Iris pigment epithelial cell (primary cell): Measurements from ENCODE around the gene TCF7L1.

Experiments used
- DNase-seq: peaks from one replicate; pipeline ENCODE4 v3.0.0-alpha.2; 2011; ENCODE audit warnings: low read depth

TCF7L1 gene

DNA sequence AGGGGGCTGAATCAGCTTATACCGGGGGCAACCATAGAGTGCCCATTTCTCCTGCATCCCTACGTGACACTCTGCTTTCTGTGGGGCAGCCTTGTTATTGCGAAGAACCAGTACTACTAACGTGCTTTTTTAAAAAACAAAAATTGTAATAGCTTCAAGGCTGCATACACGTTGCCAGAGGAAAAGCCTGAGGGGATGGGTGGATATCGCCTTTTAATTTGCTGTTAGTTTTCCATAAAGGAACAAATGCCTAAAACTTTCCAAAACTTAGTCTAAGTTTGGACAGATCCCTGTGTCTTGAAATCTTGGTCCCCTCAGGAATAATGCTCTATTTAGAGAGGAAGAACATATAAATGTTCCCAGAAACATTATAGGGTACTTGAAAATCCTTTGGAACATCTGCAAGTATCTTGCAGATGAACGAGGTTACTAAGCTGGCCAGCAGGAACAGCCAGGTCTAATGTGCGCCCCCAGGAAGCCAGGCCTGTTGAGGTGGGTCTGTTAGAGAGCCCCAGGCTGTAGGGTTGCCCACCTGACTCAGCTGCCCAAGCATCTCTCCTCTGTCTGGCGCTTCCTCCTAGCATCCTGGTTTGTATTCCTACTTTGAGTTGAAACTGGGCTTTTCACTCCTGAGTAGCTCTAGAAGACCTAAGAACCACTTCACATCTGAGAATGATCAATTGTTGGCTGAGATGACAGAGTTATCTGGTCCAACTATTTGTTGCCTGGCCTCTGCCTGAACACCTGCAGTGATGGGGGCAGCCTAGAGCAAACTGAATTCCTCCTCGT is 97.7 kb downstream of the TCF7L1 start:
- DNase-seq = no peak

DNA sequence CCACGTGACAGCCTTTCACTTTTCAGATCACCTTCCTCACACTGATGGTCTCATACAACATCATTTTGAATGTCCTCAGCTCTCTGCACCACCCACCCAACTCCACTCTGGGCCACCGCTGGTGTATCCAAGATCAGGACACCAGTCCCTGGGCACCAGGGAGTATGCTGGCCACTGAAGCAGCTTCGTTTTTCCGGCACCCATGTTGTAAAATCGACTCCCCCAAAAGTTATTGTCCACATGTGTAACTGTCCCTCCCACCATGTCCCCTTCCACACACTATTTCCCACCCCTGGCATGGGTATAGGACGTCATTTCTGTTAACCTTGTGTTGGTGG is 98.2 kb downstream of the TCF7L1 start:
- no peak for DNase-seq

DNA sequence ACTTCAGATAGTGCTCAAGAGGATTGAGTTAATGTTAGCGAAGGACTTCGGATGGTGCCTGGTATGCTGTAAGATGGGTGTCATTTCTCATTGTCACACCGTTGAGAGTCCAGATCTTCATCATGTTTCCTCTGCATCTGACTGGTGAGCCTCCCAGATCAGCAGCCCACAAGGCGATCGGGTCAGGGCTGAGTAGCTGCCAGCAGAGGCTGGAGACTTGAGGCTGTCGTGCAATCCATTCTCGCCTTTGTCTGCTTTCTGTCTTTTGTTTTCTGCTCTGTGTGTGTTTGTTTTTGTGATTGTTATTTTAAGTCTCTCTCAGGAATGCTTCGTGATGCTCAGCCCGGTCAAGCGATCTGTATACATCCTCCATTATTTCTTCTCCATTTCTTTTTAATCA is 98.8 kb downstream of the TCF7L1 start:
- DNase-seq = no peak

DNA sequence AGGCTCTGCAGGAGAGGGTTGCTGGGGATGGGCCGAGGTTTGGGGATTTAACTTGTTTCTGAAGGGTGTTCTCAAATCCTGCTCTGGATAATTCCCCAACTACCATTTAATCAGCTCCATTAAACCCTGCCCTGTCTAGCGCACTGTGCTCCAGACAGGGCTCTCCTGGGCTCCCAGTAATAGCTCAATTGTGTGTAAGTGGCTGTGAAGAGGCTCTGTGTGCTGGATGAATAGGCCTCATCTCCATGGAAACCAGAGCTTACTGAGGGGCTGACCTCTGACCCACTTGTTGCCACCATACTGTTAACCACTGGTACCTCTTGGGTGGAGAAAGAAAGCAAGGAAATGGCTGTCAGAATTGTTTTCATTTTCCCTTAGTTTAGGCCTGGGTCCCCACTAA is 101.7 kb downstream of the TCF7L1 start:
- DNase-seq = no peak

DNA sequence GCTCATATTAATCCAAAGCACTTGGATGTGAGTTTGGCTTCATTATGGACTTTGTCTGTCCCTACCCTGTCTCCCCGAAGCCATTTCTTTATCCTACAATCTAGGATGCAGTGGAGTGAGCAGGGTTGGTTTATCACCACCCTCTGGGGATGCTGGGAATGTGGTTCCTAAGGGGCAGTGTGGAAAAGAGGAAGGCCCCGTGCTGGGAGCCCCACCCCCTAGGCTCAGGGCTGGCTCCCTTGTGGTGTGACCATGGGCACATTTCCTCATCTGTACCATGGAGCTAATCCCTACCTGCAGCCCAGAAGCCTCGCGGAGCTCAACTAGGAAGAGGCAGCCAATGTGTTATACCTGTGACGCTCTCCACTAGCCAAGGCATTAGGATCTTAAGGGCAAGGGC is 102.1 kb downstream of the TCF7L1 start:
- DNase-seq = no peak

DNA sequence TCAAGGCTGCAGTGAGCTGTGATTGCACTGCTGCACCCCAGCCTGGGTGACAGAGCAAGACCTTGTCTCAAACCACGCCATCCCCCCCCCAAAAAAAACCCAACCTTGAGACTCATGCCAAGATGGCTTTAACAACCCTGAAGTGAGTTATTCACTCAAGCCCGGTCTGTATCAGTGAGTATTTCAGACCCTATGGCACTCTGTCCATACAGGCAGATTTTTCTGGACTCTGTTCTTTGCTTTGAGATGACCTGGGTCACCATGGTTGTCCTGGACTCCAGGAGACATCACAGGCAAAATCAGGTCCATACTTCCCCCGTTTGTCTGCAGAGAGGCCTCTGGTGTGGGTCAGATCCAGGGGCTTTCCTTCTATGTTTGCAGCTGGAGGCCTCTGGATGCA is 102.9 kb downstream of the TCF7L1 start:
- no peak for DNase-seq

DNA sequence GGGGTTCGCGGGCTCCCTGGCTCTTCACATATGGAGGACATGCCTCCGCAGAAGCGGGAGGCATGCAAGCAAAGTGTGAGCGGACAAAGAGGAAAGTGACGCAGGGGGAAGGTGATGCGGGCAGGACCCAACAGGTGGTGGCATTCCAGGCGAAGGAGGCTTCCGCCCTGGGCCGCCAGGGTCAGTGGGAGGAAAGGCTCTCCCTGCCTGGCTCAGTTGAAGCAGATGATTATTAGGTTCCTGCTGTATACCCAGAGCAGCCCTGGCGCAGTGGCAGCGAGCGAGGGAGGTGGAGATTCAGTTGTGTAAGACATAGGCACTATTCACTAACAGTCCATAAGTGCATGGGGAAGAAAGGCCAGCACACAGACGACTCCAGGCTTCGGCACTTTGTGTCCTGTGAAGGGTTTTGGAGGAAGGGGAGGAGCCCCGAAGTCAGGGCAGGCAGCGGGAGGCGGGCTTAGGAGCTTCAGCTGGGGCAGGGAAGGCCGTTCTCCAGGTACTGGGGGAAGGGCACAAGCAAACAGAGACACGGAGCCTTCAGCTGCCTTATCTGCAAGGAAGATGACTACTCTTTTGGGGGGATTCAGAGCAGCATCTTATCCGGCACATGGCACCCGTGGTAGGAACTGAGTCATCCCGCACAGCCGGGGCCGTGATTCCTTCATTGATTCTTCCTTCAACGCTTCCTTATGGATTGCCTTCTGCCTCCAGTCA is 104.8 kb downstream of the TCF7L1 start:
- DNase-seq = no peak

DNA sequence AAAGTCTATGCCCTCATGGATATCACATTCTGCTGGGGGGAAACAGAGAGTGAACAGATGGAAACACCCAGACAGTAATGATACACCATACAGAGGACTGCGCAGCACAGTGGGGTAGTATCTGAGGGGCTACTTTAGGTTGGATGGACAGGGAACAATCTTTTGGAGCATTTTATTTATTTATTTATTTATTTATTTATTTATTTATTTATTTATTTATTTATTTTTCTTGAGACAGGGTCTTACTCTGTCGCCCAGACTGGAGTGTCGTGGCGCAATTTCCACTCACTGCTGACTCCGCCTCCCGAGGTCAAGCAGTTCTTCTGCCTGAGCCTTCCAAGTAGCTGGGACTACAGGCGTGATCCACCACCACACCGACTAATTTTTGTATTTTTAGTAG is 105.4 kb downstream of the TCF7L1 start:
- no peak for DNase-seq

DNA sequence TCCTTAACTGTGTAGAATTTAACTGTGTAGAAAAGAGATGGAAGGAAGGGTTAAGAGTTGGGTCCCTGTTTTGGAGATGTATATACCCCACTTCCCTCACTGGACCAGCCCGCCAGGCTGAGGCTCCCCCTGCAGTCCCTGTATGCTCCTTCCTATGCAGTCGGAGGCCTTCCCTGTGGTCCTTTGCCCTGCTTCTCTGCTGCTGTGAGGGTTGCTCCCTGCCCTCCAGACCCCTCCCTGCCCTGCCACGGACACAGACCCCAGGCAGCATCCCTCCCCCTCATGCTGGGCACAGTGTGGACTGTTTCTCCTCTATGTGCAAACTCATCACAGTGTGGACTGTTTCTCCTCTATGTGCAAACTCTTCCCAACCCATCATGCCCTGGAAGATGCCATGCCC is 105.9 kb downstream of the TCF7L1 start:
- DNase-seq = no peak

DNA sequence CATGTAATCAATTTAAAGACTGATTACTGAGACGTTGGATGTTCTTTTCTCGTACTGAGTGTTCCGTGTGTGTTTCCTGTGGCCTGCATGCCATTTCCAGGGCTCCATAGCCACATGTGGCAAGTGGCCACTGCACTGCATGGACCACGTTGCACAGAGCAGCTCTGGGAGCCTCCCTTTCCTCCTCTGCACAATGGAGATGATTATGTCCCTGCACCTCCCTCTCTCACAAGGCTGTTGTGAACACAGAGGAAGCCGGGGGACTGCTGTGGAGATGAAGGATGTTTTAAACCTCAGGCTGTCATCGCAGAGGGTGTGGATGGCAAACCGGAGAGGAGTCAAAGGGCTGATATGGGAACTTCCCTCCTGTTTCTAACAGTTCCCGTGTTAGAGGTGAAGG is 106.9 kb downstream of the TCF7L1 start:
- DNase-seq = no peak

DNA sequence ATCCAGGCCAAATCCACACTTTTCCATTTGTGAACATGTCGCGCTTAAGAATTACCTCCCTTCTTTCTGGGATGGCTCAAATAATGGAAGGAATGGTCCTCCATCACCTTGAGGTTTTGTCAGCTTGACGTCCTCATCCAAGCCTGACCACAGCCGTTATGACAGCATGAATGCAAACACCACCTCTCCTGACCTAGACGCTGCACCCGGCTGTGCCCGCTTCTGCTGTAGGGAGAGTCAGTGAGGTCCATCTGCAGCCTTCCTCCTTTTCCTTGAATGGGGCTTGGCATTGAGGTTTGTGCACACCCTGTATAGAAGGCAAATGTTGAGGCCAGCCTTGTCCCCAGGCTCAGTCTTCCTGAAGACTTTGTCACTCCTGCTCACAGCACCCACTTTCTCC is 109.1 kb downstream of the TCF7L1 start:
- no peak for DNase-seq

DNA sequence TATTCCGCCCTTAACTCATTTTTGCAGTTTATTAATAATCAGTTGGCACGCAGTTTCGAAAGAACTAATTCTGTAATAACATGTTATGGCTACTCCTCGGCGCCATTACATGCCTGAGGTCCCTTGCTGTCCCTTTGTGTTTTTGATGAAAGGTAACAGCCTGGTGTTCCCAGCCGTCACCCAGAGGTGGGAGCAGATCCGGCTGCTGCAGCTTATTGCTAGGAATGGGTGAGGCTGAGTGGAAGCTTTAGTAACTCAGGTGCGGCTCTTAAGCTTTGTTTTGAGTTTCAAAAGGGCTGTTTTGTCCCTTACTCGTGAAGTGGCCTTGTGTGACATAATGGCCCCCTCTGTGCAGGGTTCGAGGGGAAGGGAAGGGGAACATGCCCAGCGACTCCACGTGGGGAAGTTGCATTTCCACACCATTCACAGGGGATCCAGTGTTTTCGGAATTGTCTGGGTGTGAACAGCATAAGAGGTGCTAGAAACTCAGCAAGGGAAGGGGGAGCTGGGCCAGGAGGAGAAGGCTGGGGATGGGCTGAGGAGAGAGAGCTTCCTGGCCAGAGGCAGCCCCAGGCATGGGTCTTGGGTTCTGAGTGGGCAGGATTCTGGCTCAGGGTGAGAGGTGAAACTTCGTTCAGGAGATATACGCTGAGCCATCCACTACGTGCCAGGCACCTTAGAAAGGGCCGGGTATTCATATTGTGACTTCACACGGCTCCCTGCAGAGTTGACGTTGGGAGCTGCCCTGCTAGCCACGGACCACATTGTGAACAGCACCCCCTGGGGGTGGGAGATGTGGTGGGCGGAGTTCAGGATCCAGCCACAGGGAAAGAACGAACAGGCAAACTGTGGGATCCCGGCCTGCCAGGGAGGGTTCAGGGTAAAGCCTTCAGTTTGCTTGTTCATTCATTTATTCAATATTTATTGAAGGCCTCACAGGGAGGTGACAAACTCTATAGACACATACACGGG is 110.2 kb downstream of the TCF7L1 start:
- DNase-seq = no peak

DNA sequence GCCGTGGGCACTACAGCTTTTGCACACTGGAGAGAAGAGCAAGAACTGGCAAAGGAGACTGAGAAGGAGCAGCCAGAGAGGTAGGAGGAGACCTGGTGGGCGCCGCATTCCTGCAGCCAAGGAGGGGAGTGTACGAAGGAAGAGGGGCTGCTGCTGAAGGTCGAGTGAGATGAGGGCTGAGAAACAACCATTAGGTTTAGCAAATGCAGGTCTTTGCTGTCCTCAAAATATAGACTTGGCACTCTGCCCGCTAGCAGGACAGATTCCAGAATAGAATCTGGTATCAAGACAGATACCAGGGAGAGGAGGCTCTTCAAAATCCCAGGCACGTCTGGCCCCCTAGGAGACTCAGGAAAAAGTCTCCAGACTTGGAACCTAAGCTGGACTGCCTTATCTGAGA is 111.6 kb downstream of the TCF7L1 start:
- DNase-seq = no peak

DNA sequence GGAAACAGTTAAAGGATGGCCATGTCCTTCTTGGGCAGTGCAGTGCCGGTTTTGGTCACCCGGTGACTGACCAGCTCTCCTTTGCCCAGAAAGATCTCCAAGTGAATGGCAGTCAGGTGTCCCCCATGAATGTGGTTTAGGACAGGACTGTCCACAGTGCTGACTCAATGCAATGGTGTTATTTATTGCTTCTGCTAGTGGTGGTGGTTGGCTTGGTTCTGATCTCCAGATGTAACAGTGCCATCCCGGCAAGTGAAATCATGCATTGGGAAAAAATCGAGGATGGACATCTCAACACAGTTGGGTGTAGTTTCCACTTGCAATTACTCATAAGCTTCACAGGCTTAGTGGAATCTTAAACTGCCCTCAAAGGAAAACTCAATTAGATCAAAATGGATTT is 112.7 kb downstream of the TCF7L1 start:
- no peak for DNase-seq

DNA sequence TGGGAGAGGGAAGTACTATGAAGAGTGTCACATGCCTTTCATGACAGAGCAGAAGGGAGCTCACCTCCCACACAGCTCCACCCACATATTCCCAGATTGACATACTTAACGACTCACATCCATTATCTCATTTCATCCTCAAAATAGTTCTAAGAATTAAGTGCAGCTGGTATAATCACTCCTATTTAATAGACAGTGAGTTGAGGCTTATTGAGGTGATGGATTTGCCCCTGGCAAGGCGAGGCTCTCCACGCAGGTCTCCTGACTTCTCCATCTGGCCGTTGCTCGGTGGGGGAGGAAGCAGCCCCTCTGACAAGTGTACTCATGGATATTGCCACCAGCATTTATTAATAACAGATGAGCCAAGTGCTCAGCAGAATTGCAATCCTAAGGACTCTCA is 113.2 kb downstream of the TCF7L1 start:
- DNase-seq = no peak

DNA sequence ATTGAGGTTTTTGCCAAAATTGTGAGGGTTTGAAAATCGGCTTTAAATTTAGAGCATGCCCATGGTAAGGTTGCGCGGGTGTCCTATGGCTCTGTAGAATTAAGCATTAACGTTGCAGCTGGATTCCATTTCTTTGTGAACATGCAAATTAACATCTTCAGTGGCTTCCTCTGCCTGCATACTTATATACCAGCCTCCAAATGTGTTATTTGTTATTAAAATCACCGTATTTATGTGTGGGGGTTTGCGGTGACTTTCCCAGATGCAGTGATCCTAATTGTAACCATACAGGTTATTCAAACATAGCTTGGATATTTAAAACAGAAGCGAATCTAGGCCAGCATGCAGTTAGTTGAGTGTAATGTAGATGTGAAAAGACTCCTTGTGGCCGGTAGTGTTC is 114.4 kb downstream of the TCF7L1 start:
- no peak for DNase-seq

DNA sequence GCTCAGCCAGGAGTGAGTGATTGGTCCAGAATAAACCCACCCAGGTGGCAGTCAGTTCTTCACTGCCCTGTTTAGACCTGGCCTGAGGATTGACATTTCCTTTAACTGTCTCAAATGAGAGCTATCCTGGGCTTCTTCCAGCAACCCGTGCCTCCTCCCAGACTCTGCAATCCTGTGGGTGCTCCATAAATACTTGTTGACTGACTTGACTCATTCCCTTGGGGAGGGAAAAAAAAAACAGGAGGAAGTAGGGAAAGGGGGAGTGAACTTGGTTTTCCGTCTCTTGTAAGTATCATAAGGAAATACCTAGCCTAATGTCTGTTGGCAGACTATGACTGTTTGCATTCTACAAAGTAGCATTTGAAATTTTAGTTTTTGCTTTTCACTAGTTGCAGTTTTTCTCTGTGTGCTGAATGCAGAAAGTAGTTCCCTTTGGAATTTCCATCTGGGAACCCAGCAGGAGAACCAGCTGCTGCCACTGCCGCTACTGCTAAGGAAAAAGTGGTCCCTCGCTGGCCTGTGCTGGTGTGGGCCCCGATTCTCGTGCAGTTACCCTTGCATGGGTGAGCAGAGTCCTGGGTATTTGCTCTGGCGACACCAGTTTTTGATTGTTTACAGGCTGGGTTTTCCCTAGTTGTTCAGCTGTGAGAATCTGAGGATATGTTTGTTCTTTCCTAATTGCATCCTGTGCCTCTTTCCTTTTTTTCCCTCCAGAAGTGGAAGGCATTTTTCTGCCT is 115.7 kb downstream of the TCF7L1 start:
- DNase-seq = peak; percentile 57

DNA sequence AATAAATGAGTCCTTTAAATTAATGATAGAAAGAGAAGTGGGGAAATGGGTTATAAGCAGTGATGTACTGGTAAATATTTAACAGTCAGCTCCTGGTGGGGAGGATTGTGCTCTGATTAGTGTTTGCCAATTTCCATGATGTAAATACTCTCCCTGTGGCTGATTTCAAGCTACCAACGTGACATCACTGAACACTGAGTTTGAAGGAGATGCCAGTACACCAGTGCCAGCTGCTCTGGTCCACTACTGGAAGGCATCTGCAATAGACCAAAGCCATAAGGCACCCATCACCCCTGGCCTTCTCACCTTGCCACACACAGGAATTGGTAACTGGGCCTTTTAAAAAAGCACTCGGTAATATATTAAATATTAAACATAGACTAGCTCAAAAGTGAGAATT is 116.9 kb downstream of the TCF7L1 start:
- no peak for DNase-seq

DNA sequence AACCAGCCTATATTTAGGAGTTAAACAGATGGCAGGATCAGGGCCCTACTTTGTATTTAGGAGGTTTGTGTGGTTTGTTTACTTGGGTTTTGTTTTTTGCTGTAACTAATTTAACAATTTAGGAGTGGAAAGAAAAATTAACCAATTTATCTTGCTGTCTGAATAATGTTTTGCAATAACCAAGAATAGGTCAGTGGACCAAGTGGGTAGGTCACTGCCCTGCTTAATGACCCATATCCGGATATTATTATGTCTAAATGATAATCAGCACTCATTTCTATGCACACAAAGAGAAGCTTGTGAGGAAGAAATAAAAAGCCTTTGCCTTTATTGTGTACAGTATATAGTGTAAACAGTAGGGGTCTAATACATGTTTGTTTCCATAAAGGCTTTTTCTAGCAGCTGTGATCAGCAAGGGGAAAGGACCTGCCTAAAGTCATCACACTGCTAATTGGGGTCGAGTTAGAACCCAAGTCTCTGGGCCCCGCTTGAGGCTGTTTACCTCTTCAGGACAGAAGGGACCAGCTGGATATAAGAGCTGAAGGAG is 118.0 kb downstream of the TCF7L1 start:
- DNase-seq = no peak

DNA sequence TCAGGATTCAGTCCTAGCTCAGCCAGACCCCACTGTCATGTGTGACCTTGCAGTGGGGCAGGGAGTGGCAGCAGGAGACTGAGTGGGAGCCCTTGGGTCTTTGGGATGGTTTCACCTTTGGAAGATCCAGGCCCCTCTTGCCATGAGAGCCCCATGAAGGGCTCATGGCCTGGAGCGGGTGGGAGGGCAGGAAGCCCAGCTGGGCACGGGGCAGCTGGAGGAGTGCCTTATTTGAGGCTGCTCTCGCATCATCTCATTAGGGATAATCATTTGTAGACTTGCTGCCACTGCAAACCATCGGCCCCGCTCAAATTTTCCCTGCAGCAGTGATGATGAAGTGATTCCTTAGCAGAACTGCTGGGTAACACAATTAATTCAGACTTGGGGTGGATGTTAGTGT is 120.7 kb downstream of the TCF7L1 start:
- no peak for DNase-seq

DNA sequence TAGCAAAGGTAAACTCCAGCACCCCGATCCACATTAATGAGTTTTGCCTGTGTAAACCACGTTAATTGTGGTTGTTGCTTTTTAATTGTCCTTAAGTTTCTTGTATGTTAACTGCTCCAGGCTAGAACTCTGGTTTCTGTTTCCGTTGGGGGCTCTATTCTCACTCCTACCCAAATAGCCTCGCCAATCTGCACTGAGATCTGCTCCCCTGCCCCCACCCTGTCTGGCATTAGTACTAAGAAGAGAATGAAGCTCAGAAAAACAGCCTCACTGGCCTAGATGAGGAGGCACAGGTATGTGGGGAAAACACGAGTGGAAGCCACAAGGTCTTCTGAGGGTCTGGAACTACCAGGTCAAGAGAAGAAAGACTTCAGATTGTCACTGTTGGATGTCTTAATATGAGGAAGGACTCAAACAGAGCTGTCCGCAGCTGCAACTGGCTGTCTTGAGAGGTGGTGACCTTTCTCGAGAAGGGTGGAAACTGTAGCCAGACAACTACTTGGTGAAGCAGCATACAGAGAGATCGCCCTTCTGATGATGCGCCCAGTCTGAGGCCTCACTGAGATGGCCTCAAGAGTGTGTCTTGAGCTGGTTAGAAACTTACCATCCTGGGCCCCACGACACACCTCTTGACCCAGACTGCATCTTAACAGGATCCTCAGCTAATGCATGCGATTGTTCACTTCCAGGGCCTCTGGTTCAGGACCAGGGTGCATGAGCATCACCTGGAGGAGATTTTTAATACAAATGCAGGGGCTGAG is 121.5 kb downstream of the TCF7L1 start:
- DNase-seq = no peak
